Caki2 (cell line): Measurements from ENCODE around the gene ABCA9. TPM values are rescaled to one million over a fixed set of nuclear protein-coding genes. Genes with fewer than 3 reads are reported as not detected.
A peak's percentile ranks its signal among the peaks of the same experiment; 100 is the strongest.
"Not testable (repeated sequence)": the region's sequence is repeated elsewhere in the genome, so short reads cannot be mapped to it uniquely, and the experiment has no call there.

ENCODE experiments used
- DNase-seq: peaks from one replicate; pipeline ENCODE4 v3.0.0-alpha.2; 2015; ENCODE audit warnings: low read depth
- in situ Hi-C: cut with HindIII; loops from 2 replicates; pipeline ENCODE4 v1.10.0; 2016; ENCODE audit warnings: low sequenced_read_pairs, low pct_unique_long_range_greater_than_20kb, mixed read lengths
- total RNA-seq: library from RNA; depleted of rRNA; stranded (reverse); fragments of >200 nt; shearing (Covaris generic); gene quantifications from 2 replicates; pipeline ENCODE4 v1.2.3, GENCODE V29; 2014; ENCODE audit warnings: low replicate concordance

Gene ABCA9
- total RNA-seq, 1 experiment from 2014 or later: not detected

- in situ Hi-C loops: no loop called here
- peak; percentile 16 for DNase-seq
Observed at GRCh38 chr17:68973098-68973846, 87.5 kb downstream of the ABCA9 start.

GRCh38 chr17:68972119-68972704 lies 88.5 kb downstream of the ABCA9 start:
- DNase-seq: no peak
- in situ Hi-C loops: no loop called here

GRCh38 chr17:68969101-68969500 lies 91.6 kb downstream of the ABCA9 start:
- no peak for DNase-seq
- in situ Hi-C loops: no loop called here

GRCh38 chr17:68963958-68964357 lies 96.8 kb downstream of the ABCA9 start:
- no peak for DNase-seq
- in situ Hi-C loops: no loop called here

GRCh38 chr17:68961214-68961882 lies 99.4 kb downstream of the ABCA9 start:
- in situ Hi-C loops: no loop called here
- DNase-seq: no peak

- in situ Hi-C loops, DNase-seq: not testable (repeated sequence)
Observed at GRCh38 chr17:68959117-68959516, 101.6 kb downstream of the ABCA9 start.

- in situ Hi-C loops: no loop called here
- no peak for DNase-seq
Observed at GRCh38 chr17:68957944-68958343, 102.8 kb downstream of the ABCA9 start.

GRCh38 chr17:68955181-68955841 lies 105.4 kb downstream of the ABCA9 start, which contains the start of gene ABCA8:
ABCA8 (minus strand) TSS chr17:68955392; CDS start chr17:68942034, 13,358 bp downstream.
- in situ Hi-C loops: no loop called here
- DNase-seq: no peak

- in situ Hi-C loops: no loop called here
- DNase-seq: no peak
Observed at GRCh38 chr17:68954146-68954896, 106.4 kb downstream of the ABCA9 start.

- in situ Hi-C loops: no loop called here
- DNase-seq: no peak
Observed at GRCh38 chr17:68953340-68953997, 107.3 kb downstream of the ABCA9 start.

- in situ Hi-C loops: no loop called here
- no peak for DNase-seq
Observed at GRCh38 chr17:68950725-68951124, 110.0 kb downstream of the ABCA9 start.

- DNase-seq, in situ Hi-C loops: not testable (repeated sequence)
Observed at GRCh38 chr17:68947868-68948267, 112.9 kb downstream of the ABCA9 start.

- in situ Hi-C loops: no loop called here
- DNase-seq: no peak
Observed at GRCh38 chr17:68944435-68945035, 116.2 kb downstream of the ABCA9 start.

GRCh38 chr17:68943812-68944182 lies 116.9 kb downstream of the ABCA9 start:
- in situ Hi-C loops: not testable (repeated sequence)

GRCh38 chr17:68943123-68943811 lies 117.5 kb downstream of the ABCA9 start:
- DNase-seq: no peak
- in situ Hi-C loops: no loop called here

More at GRCh38 chr17:68943812-68944182, 116.9 kb downstream of the ABCA9 start:
- not testable (repeated sequence) for DNase-seq

GRCh38 chr17:68942389-68942788 lies 118.3 kb downstream of the ABCA9 start:
- DNase-seq: no peak
- in situ Hi-C loops: no loop called here

- in situ Hi-C loops: no loop called here
- no peak for DNase-seq
Observed at GRCh38 chr17:68941761-68942160, 119.0 kb downstream of the ABCA9 start.
